Hematopoietic multipotent progenitor cell (in vitro differentiated cells): Measurements from ENCODE around the gene KRTAP17-1. TPM values are rescaled to one million over a fixed set of nuclear protein-coding genes. Genes with fewer than 3 reads are reported as not detected.
A peak's percentile ranks its signal among the peaks of the same experiment; 100 is the strongest.
"Not testable (repeated sequence)": the region's sequence is repeated elsewhere in the genome, so short reads cannot be mapped to it uniquely, and the experiment has no call there.

ENCODE experiments used
- DNase-seq, 3 donors: peaks; one replicate each; pipeline ENCODE4 v3.0.0-alpha.2; 2011 to 2015; ENCODE audit warnings: low read depth in 2 of 3, low spot score in 2 of 3
- total RNA-seq: library from RNA; depleted of rRNA; stranded (reverse); fragments of >200 nt; gene quantifications from one replicate; pipeline ENCODE4 v1.2.3, GENCODE V29; 2012

The KRTAP17-1 gene
- total RNA-seq, 1 donor: not detected

GRCh38 chr17:41308251-41308917, 7.1 kb downstream of the KRTAP17-1 start:
- peak; percentile 67 to 98 (median 90) for DNase-seq

GRCh38 chr17:41307647-41308046, 7.9 kb downstream of the KRTAP17-1 start:
- no peak for DNase-seq

- DNase-seq: no peak
Measured at GRCh38 chr17:41304091-41304490, 11.4 kb downstream of the KRTAP17-1 start.

- DNase-seq: no peak
Measured at GRCh38 chr17:41302981-41303380, 12.5 kb downstream of the KRTAP17-1 start.

GRCh38 chr17:41301916-41302901, 13.3 kb downstream of the KRTAP17-1 start, which contains the start of gene KRTAP29-1:
Gene KRTAP29-1, minus strand, starts transcription at chr17:41302851. Its CDS starts 0 bp downstream, at chr17:41302851.
- peak in 1 of 3 donors; percentile 33 for DNase-seq

- no peak for DNase-seq
Measured at GRCh38 chr17:41301204-41301790, 14.2 kb downstream of the KRTAP17-1 start.

DNA sequence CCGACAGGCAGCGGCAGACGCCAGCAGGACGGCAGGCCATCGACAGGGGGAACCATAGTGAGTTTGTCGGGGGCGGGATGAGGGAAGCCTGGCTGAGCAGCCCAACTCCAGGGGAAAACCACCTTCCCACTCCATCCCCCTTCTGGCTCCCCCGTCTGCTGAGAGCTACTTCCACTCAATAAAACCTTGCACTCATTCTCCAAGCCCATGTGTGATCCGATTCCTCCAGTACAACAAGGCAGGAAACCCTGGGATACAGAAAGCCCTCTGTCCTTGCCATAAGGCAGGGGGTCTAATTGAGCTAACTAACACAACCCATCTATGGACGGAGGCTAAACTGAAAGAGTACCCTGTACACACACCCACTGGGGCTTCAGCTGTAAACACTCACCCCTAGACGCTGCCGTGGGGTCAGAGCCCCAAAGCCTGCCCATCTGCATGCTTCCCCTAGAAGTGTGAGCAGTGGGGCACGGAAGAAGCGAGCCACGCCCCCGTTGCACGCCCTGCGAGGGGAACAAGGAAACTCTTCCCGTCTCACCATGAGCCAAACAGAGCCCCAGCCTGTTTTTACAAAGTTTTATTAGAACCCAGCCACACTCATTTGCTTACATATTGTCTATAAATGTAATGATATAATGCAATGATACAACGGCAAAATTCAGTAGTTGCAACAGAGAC, 16.9 kb downstream of the KRTAP17-1 start:
- no peak for DNase-seq

GRCh38 chr17:41296846-41297245, 18.7 kb downstream of the KRTAP17-1 start:
- no peak for DNase-seq

DNA sequence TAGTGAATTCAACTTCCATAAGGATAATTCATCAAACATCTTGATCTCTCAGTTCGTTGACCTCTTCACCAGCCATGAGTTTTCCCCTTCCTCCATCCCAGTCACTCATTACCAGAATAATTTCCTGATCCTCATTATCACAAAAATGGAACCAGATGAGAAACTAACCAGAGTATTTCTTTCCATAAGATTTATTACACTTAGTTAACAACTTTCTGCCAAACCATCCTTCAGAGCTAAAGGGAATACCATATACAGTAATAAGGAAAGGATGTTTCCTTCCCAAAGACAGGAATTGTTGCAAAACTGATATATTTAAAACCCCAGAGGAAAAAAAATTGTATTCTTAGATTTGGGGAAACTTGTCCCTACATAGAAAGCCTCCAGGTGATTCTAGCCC, 21.5 kb downstream of the KRTAP17-1 start:
- no peak for DNase-seq

GRCh38 chr17:41287050-41287449, 28.5 kb downstream of the KRTAP17-1 start:
- no peak for DNase-seq

GRCh38 chr17:41284546-41284945, 31.0 kb downstream of the KRTAP17-1 start:
- peak in 1 of 3 donors; percentile 23 for DNase-seq

DNA sequence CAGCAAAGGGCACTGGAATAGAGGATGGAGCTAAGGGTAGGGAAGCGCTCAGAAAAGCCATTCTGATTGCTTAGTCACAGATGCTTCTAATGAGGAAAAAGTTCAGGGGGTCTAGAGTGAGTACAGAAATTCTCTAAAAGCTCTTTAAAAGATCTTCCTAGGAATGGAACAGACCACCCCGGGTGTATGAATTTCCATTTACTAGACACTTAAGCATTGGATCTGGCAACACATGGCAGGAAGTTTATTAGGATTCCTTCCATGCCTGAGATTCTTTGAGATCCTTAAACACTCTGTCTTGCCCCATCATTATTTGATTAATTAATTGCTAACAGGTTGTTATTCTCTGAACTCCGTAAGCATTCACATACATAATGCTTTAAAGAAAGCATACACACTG, 31.5 kb downstream of the KRTAP17-1 start:
- no peak for DNase-seq

GRCh38 chr17:41278176-41278955, 37.1 kb downstream of the KRTAP17-1 start:
- DNase-seq: no peak

DNA sequence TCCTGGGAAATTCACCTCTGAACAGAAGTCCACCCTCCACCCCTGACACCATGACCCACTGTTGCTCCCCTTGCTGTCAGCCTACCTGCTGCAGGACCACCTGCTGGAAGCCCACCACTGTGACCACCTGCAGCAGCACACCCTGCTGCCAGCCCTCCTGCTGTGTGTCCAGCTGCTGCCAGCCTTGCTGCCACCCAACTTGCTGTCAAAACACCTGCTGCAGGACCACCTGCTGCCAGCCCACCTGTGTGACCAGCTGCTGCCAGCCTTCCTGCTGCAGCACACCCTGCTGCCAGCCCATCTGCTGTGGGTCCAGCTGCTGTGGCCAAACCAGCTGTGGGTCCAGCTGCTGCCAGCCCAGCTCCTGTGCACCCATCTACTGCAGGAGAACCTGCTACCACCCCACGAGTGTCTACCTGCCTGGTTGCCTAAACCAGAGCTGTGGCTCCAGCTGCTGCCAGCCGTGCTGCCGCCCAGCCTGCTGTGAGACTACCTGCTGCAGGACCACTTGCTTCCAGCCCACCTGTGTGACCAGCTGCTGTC, 39.8 kb downstream of the KRTAP17-1 start, which contains the start of gene KRTAP9-7:
TSS of gene KRTAP9-7 (plus strand) at position 51 of the 543 bp plus-strand sequence. CDS start at position 51, 0 bp downstream.
- DNase-seq: not testable (repeated sequence)

- DNase-seq: no peak
Measured at GRCh38 chr17:41271858-41272257, 43.7 kb downstream of the KRTAP17-1 start.

DNA sequence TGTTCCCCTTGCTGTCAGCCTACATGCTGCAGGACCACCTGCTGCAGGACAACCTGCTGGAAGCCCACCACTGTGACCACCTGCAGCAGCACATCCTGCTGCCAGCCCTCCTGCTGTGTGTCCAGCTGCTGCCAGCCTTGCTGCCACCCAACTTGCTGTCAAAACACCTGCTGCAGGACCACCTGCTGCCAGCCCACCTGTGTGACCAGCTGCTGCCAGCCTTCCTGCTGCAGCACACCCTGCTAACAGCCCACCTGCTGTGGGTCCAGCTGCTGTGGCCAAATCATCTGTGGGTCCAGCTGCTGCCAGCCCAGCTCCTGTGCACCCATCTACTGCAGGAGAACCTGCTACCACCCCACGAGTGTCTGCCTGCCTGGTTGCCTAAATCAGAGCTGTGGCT, 44.2 kb downstream of the KRTAP17-1 start:
- not testable (repeated sequence) for DNase-seq

- no peak for DNase-seq
Measured at GRCh38 chr17:41267711-41268110, 47.8 kb downstream of the KRTAP17-1 start.

DNA sequence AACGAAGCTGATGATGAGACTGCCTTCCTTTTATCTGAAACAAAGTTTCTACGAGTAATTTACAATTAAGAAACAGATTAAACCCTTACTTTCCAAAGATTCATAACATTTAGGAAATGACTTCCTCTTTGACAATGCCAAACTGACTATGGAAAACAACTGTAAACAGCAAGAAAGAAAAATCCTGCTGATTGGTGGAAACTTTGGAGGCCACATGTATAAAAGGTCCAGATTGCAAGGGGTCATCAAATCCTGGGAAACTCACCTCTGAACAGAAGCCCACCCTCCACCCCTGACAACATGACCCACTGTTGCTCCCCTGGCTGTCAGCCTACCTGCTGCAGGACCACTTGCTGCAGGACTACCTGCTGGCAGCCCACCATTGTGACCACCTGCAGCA, 50.4 kb downstream of the KRTAP17-1 start, which contains the start of gene KRTAP9-6:
TSS of gene KRTAP9-6 (plus strand) at position 301 of the 400 bp plus-strand sequence. CDS start at position 301, 0 bp downstream.
- no peak for DNase-seq
